HepG2 (cell line): ENCODE data around the gene YIF1A.

ENCODE experiments used
- MYC ChIP-seq: sonication (generic); formaldehyde crosslinking; IDR thresholded peaks from 2 replicates; pipeline ENCODE4 v1.9.0; 2021; ENCODE audit warnings: missing genetic modification reagents, borderline replicate concordance
- SATB2 ChIP-seq: sonication (generic); formaldehyde crosslinking; IDR thresholded peaks from 2 replicates; pipeline ENCODE4 v1.5.0; 2020; ENCODE audit warnings: missing genetic modification reagents
- ZNF329 ChIP-seq: sonication (generic); formaldehyde crosslinking; IDR thresholded peaks from 2 replicates; pipeline ENCODE4 v1.9.0; 2021; ENCODE audit warnings: low read depth, mild to moderate bottlenecking, missing genetic modification reagents
- TF ChIP-seq, protein P1 (sequence below), 2 experiments: sonication (generic) in 1 of 2; formaldehyde crosslinking in 1 of 2; IDR thresholded peaks; 2 replicates each; pipeline versions ENCODE4 v1.5.1 to v1.6.1; 2011 to 2020; ENCODE audit warnings: borderline replicate concordance in 1 of 2, low read depth in 1 of 2, low read length in 1 of 2, mild to moderate bottlenecking in 1 of 2, missing genetic modification reagents in 1 of 2, moderate library complexity in 1 of 2

DNA sequence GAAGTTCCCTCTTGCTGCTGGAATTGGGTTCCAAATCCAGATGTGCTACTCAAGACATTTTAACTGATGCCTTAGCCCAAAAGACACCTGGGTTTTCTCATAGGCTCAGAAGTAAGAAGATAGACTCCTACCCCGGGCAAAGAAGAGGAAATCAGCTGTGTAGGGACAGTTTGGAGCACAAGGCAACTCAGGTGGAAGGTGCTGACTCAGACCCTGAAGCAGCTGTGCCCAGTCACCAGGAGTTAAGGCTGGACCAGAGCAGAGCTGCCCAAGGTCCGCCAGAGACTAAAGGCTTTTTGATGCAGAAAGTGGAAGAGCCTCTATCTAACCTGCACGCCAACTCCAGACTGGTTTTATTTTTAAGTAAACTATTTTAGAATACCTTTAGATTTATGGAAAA, 41.1 kb downstream of the YIF1A start:
- TF ChIP-seq, protein P1, sequence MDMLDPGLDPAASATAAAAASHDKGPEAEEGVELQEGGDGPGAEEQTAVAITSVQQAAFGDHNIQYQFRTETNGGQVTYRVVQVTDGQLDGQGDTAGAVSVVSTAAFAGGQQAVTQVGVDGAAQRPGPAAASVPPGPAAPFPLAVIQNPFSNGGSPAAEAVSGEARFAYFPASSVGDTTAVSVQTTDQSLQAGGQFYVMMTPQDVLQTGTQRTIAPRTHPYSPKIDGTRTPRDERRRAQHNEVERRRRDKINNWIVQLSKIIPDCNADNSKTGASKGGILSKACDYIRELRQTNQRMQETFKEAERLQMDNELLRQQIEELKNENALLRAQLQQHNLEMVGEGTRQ (IDR thresholded peaks at IDR 0.05; ENCODE audit: low read depth, low read length), result no peak
- TF ChIP-seq, protein P1 (CRISPR knock-in tag; IDR thresholded peaks at IDR 0.05; ENCODE audit: borderline replicate concordance), result no peak
- TF ChIP-seq ZNF329 (CRISPR knock-in tag) (no peak), MYC (CRISPR knock-in tag) (no peak), SATB2 (CRISPR knock-in tag) (no peak)
